HepG2 (cell line): ENCODE data around the gene ATP11C. TPM values are rescaled to one million over a fixed set of nuclear protein-coding genes. Genes with fewer than 3 reads are reported as not detected.

Experiments used
- ATAC-seq: fragments of 200-7000 bp; cut with Tn5 transposase; 3 replicates; pipeline ENCODE4 v1.9.1; 2020; ENCODE audit warnings: mild to moderate bottlenecking, moderate library complexity
- BruUV-seq: library from RNA; stranded (reverse); fragments of 400-500 nt; replicated peaks from 2 replicates; lab custom pipeline; 2021; lab: Mats Ljungman, UMichigan
- CTCF ChIA-PET: fragments of 300-600 bp; formaldehyde crosslinking; extraction: SDS; loops from one replicate; lab custom pipeline; 2021; ENCODE audit warnings: low total read pairs, inconsistent platforms, low intra/inter-chr PET ratio; lab: Yijun Ruan, JAX
- POLR2A ChIA-PET: fragments of 350-600 bp; sonication (Branson Sonifier 250); formaldehyde crosslinking; loops from one replicate; lab custom pipeline; 2020; ENCODE audit warnings: antibody characterized with exemption, inconsistent platforms; lab: Yijun Ruan, JAX
- DNase-seq: peaks from one replicate; pipeline ENCODE4 v3.0.0-alpha.2; 2015; ENCODE audit warnings: low spot score
- FAIRE-seq: peaks from 3 replicates; lab custom pipeline; 2011; peaks lifted over from hg19 to GRCh38; lab: Jason Lieb, UNC
- H2AFZ ChIP-seq: one replicate; pipeline ENCODE4 v1.6.1; 2011; ENCODE audit warnings: low read length, inconsistent platforms
- H3K27ac ChIP-seq: fragments of 300-600 bp; 3 replicates; pipeline ENCODE4 v1.8.0; 2011; ENCODE audit warnings: mixed run types, mild to moderate bottlenecking, mixed read lengths, low read length, inconsistent platforms; ENCODE audit not compliant: insufficient read depth; ENCODE audit errors: extremely low read length
- H3K27me3 ChIP-seq, 2 experiments: fragments of 200-600 bp in 1 of 2; 2 replicates in 1 of 2; 3 replicates in 1 of 2; pipeline versions ENCODE4 v1.6.0 to v1.8.0; 2011; ENCODE audit warnings: low read length in 2 of 2, mild to moderate bottlenecking in 2 of 2, moderate library complexity in 2 of 2, inconsistent platforms in 1 of 2; ENCODE audit not compliant: insufficient read depth in 2 of 2, control insufficient read depth in 1 of 2
- H3K36me3 ChIP-seq, 2 experiments: fragments of 200-600 bp in 1 of 2; replicated peaks in 1 of 2; 2 replicates in 1 of 2; 3 replicates in 1 of 2; pipeline versions ENCODE4 v1.5.1 to v1.8.0; 2011; ENCODE audit warnings: low read length in 2 of 2, inconsistent platforms in 1 of 2; ENCODE audit not compliant: insufficient read depth in 2 of 2, control insufficient read depth in 1 of 2
- H3K4me1 ChIP-seq: 2 replicates; pipeline ENCODE4 v1.5.1; 2012; ENCODE audit warnings: low read length, inconsistent platforms; ENCODE audit not compliant: insufficient read depth
- H3K4me2 ChIP-seq: 2 replicates; pipeline ENCODE4 v1.6.0; 2011; ENCODE audit warnings: low read depth, low read length, inconsistent platforms
- H3K4me3 ChIP-seq, 3 experiments: fragments of 200-600 bp in 1 of 3; sonication (generic), shearing (Covaris generic) in 1 of 3; replicated peaks in 1 of 3; 2 replicates each; pipeline ENCODE4 v1.5.1; 2011 to 2016; ENCODE audit warnings: low read length in 3 of 3, inconsistent platforms in 2 of 3, low read depth in 2 of 3, mild to moderate bottlenecking in 2 of 3, control low read depth in 1 of 3, mixed read lengths in 1 of 3; ENCODE audit not compliant: insufficient read depth in 1 of 3
- H3K79me2 ChIP-seq: one replicate; pipeline ENCODE4 v1.6.1; 2011; ENCODE audit warnings: low read length, inconsistent platforms; ENCODE audit not compliant: insufficient read depth
- H3K9ac ChIP-seq: 2 replicates; pipeline ENCODE4 v1.6.0; 2011; ENCODE audit warnings: mild to moderate bottlenecking, low read depth, low read length, inconsistent platforms; ENCODE audit not compliant: insufficient read depth
- H3K9me3 ChIP-seq: 2 replicates; pipeline ENCODE4 v1.5.1; 2012; ENCODE audit warnings: mild to moderate bottlenecking, low read length
- H4K20me1 ChIP-seq: 2 replicates; pipeline ENCODE4 v1.6.0; 2011; ENCODE audit warnings: inconsistent platforms, mild to moderate bottlenecking, low read length, moderate library complexity; ENCODE audit not compliant: insufficient read depth
- EZH2 ChIP-seq: conservative IDR thresholded peaks from 2 replicates; pipeline ENCODE4 v1.6.1; 2012; ENCODE audit warnings: mild to moderate bottlenecking, low read depth, low read length, moderate library complexity
- FOXO4 ChIP-seq: sonication (generic); formaldehyde crosslinking; conservative IDR thresholded peaks from 2 replicates; pipeline ENCODE4 v1.8.1; 2023; ENCODE audit warnings: missing genetic modification reagents
- HOXA5 ChIP-seq: sonication (generic); formaldehyde crosslinking; IDR thresholded peaks from 2 replicates; pipeline ENCODE4 v1.4.0; 2020; ENCODE audit warnings: missing genetic modification reagents
- in situ Hi-C: cut with HindIII; loops from 2 replicates; pipeline ENCODE4 v1.10.0; 2017; ENCODE audit warnings: low pct_unique_long_range_greater_than_20kb; ENCODE audit not compliant: extremely low pct_ligation_motif_present
- intact Hi-C: fragments of 100-400 bp; cut with micrococcal nuclease; formaldehyde crosslinking; loops from one replicate; pipeline ENCODE4 v1.10.0; 2022; ENCODE audit not compliant: unreplicated experiment
- polyA plus RNA-seq, 8 experiments: library from polyadenylated mRNA; depleted of rRNA in 3 of 8; stranded (reverse) in 7 of 8; unstranded in 1 of 8; fragments of >200 nt; fragmentation: Illumina TruSeq in 4 of 8; extraction: Trizol in 4 of 8; gene quantifications; 2 replicates each; pipeline versions ENCODE4 v1.2.1 to v1.2.3, GENCODE V29; 2011 to 2016; ENCODE audit warnings: low read depth in 4 of 8, missing spikeins in 1 of 8, mixed read lengths in 1 of 8; ENCODE audit not compliant: insufficient read depth in 1 of 8
- total RNA-seq, 5 experiments: library from RNA; depleted of rRNA; stranded (reverse); fragments of >200 nt; fragmentation: Illumina TruSeq; extraction: Trizol; gene quantifications; 2 replicates each; pipeline ENCODE4 v1.2.3, GENCODE V29; 2016; ENCODE audit warnings: low read depth in 1 of 5
- TF ChIP-seq, protein P1 (sequence below): sonication (generic); formaldehyde crosslinking; IDR thresholded peaks from 2 replicates; pipeline ENCODE4 v1.5.1; 2020; ENCODE audit warnings: missing genetic modification reagents, mild to moderate bottlenecking, borderline replicate concordance

ATP11C gene
- total and polyA plus RNA-seq, 2 of the 13 experiments (the other 11 are each of a cell fraction or from before 2014, with no cell fraction given) = 8.5 to 16.9 TPM

- Histone ChIP-seq H3K27me3 (no peaks in the 10 kb centered on the region), H3K9ac (no peak overlapping the region), H4K20me1 (no peaks in the 10 kb centered on the region), H3K4me3 (no peak overlapping the region), H3K27ac (no peak overlapping the region), H3K79me2 (peaks cover 2% of the 10 kb centered on the region), H3K36me3 (no peaks in the 10 kb centered on the region), H2AFZ (no peak overlapping the region), H3K4me1 (peaks cover 12% of the 10 kb centered on the region), H3K9me3 (no peaks in the 10 kb centered on the region), H3K4me2 (no peak overlapping the region)
- TF ChIP-seq FOXO4 (CRISPR knock-in tag) (no peak), HOXA5 (no peak), EZH2 (no peak)
- TF ChIP-seq, protein P1, sequence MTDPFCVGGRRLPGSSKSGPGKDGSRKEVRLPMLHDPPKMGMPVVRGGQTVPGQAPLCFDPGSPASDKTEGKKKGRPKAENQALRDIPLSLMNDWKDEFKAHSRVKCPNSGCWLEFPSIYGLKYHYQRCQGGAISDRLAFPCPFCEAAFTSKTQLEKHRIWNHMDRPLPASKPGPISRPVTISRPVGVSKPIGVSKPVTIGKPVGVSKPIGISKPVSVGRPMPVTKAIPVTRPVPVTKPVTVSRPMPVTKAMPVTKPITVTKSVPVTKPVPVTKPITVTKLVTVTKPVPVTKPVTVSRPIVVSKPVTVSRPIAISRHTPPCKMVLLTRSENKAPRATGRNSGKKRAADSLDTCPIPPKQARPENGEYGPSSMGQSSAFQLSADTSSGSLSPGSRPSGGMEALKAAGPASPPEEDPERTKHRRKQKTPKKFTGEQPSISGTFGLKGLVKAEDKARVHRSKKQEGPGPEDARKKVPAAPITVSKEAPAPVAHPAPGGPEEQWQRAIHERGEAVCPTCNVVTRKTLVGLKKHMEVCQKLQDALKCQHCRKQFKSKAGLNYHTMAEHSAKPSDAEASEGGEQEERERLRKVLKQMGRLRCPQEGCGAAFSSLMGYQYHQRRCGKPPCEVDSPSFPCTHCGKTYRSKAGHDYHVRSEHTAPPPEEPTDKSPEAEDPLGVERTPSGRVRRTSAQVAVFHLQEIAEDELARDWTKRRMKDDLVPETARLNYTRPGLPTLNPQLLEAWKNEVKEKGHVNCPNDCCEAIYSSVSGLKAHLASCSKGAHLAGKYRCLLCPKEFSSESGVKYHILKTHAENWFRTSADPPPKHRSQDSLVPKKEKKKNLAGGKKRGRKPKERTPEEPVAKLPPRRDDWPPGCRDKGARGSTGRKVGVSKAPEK = no peak
- intact Hi-C loops = no loop called here
- ChIA-PET CTCF (no interaction called here), POLR2A (no interaction called here)
- no peak for DNase-seq
- FAIRE-seq = no peak
- in situ Hi-C loops = no loop called here
- no peak for ATAC-seq
- no TSS peak for BruUV-seq
Measured at GRCh38 chrX:139834879-139835278, 98.0 kb downstream of the ATP11C start.
